ENCODE measurements around the gene ZNF816.
A peak's percentile ranks its signal among the peaks of the same experiment; 100 is the strongest.
"Not testable (repeated sequence)": the region's sequence is repeated elsewhere in the genome, so short reads cannot be mapped to it uniquely, and the experiment has no call there.

ZNF816 gene

DNA sequence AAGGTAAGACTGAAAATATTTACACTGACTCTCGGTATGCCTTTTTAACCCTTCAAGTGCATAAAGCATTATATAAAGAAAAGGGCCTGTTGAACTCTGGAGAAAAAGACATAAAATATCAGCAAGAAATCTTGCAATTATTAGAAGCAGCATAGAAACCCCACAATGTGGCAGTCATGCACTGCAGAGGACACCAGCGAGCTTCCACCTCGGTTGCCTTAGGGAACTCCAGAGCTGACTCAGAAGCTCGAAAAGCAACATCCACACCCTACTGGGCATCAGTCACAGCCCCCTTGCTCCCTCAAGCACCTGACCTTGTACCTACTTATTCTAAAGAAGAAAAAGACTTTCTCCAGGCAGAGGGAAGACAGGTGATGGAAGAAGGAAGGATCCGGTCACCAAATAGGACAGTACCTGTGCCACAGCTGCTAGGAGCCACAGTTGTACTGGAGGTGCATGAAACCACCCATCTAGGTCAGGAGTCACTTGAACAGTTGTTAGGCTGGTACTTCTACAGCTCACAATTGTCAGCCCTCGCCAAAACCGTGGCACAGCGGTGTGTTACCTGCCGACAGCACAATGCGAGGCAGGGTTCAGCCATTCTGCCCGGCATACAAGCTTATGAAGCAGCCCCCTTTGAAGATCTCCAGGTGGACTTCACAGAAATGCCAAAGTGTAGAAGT, 2.9 kb downstream of the ZNF816 start:
- no peak for DNase-seq

DNA sequence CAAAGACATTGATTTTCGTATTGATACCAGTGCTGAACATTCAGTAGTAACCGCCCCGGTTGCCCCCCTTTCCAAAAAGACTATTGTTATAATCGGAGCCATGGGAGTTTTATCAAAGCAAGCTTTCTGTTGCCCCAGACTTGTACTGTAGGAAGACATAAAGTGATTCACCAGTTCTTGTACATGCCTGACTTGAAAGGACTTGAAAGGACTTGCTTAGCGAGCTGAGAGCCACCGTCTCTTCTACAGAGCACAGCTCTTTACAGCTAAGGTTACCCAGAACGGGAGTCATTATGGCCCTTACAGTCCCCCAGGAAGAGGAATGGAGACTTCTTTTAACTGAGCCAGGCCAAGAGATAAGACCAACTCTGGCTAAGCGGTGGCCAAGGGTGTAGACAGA, 5.1 kb downstream of the ZNF816 start:
- DNase-seq = no peak

- DNase-seq = no peak
Observed at GRCh38 chr19:52956917-52957316, 5.8 kb downstream of the ZNF816 start.

GRCh38 chr19:52949422-52949821, 13.3 kb downstream of the ZNF816 start:
- DNase-seq = no peak

- no peak for DNase-seq
Observed at GRCh38 chr19:52948025-52948770, 14.5 kb downstream of the ZNF816 start.

DNA sequence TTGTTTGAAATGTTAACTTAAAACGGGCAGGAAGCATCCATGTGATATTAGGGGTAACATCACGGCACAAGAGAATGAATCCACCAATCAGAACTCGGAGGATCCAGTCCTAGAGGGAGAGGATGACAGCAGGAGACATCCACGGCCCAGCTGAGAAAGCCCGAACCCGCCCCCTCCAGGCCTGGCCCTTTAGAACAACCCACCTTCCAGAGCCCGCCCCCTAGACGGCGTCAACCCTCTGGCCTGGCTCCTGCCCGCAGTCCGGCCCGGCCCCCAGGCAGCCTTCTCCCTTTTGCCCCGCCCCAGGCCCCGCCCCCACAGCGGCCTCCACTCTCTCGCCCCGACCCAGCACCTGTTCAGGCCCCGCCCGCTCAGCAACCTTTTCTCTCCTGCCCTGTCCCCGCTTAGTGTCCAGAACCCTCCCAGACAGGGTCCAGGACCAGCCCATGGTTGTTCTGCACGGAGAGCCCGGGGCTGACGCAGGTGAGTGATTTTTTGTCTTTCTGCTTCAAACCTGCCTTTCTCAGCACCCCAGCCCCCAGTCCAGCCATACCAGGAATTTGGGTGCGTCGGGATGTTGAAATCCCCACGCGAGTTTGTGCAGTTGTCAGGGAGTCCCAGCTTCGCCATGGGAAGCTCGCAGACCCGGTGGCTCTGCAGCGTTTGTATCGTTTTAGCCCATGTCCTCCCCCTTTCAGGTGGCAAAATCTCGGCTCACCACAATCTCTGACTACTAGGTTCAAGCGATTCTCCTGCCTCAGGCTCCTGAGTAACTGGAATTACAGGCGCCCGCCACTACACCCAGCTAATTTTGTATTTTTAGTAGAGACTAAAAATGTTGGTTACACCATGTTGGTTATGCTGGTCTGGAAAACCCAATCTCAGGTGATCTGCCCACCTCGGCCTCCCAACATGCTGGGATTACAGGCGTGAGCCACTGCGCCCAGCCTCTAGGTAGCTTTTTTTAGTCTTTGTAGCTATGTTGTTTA, 16.1 kb downstream of the ZNF816 start:
- no peak for DNase-seq

DNA sequence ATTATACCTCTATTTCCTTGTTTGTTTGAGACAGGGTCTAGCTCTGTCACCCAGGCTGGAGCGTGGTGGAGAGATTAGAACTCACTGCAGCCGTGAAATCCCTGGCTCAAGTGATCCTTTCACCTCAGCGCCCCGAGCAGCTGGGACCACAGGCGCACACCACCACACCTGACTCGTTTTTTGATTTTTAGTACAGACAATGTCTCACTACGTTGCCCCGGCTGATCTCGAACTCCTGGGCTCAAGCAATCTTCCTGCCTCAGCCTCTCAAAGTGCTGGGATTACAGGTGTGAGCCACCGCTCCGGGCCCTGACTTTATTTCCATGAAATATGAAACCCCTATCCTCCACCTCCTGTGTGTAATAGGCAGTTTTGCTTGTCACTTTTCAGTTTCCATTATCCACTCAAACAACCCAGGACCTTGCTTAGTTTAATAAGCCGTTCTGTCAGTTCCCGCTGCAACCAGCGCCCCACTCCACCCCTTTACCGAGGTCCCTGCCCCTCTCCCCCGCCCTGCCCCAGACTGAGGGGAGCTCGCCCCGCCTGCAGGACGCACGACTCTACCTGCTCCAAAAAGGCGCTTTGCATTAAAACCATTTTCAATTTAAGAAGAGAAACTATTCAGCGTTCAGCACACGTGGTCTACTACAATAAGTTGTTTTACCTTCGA, 16.9 kb downstream of the ZNF816 start:
- no peak for DNase-seq

- DNase-seq = not testable (repeated sequence)
Observed at GRCh38 chr19:52944703-52945493, 17.8 kb downstream of the ZNF816 start.

GRCh38 chr19:52943884-52944643, 18.6 kb downstream of the ZNF816 start:
- no peak for DNase-seq

- DNase-seq = no peak
Observed at GRCh38 chr19:52943134-52943883, 19.4 kb downstream of the ZNF816 start.

- peak; percentile 93 for DNase-seq
Observed at GRCh38 chr19:52942386-52943133, 20.1 kb downstream of the ZNF816 start.

DNA sequence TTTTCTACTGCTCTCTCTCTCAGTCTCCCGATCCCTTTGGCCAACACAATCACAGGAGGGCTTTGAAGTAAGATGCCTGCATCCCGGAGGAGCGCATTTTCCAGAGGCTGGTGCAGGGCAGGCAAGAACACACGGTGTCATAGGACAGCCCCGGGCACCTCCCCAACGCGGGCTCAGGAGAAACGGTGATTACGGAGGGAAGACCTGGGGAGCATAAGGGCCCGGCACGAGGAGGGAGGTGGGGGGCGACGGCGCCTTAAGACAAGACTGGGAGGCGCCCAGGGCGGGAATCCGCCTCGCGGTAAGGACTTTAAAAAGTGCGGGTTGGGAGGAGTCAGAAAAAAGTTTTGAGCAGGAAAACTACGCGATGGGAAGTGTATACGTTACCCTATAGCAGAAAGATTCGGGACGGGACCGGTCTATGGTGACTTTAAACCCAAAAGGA, 20.7 kb downstream of the ZNF816 start:
- DNase-seq = peak; percentile 42

- DNase-seq = not testable (repeated sequence)
Observed at GRCh38 chr19:52941523-52941922, 21.2 kb downstream of the ZNF816 start.

DNA sequence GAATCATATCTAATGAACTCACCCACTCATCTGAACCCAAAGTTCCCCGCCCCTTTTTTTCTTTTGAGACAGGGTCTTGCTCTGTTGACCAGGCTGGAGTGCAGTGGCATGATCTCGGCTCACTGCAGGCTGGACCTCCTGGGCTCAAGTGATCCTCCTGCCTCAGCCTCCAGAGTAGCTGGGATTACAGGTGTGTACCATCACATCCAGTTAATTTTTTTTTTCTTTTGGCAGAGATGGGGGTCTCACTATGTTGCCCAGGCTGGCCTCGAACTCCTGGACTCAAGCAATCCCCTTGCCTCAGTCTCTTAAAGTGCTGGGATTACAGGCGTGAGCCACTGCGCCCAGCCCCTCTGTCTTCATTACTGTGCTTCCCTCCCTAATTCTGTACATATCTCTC, 21.8 kb downstream of the ZNF816 start:
- DNase-seq = not testable (repeated sequence)

DNA sequence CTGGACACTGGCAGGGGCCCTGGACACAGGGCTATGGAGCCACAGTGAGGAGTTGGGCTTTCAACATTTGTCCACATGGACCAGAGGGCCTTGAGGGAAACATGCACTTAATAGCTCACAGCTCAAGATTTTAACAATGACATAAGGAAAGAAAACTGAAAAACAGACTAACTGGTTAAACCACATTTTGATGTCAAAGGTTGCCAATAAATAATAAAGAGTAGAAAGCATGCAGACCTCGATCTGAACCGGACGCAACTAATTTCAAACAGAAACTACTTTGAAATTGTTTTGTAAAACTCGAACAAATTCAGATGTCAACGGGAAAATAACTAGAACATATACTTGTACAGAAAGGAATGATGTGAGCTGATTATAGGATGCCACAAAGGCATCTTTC, 23.9 kb downstream of the ZNF816 start:
- DNase-seq = no peak

DNA sequence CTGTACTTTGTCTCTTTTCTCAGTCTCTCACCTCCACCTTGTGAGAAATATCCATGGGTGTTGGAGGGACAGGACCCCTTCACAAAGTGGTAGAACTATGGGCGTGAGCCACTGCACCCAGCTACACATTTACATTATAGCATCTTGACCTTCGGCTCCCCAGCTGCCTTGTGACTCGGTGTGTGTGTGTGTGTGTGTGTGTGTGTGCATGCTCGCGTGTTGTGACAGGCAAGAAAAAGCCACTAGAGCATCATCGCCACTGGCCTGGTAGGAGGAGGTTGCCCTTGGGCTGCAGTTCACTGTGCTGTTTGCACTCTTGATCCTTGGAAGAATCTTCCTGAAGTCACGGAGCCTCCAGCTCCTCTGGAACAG, 25.7 kb downstream of the ZNF816 start:
- peak; percentile 47 for DNase-seq

GRCh38 chr19:52936151-52936953, 26.3 kb downstream of the ZNF816 start:
- DNase-seq = peak; percentile 98

GRCh38 chr19:52935434-52935833, 27.2 kb downstream of the ZNF816 start:
- peak; percentile 98 for DNase-seq

- DNase-seq = peak; percentile 50
Observed at GRCh38 chr19:52924641-52925040, 38.0 kb downstream of the ZNF816 start.

All from MV-4-11 (cell line).